GM21515 (cell line): ENCODE measurements around the gene GZMH.
"Not testable (repeated sequence)": the region's sequence is repeated elsewhere in the genome, so short reads cannot be mapped to it uniquely, and the experiment has no call there.

Experiments used
- ATAC-seq: cut with Tn5 transposase; IDR thresholded peaks from one replicate; pipeline ENCODE4 v1.9.1; 2021; ENCODE audit not compliant: unreplicated experiment

GZMH gene

DNA sequence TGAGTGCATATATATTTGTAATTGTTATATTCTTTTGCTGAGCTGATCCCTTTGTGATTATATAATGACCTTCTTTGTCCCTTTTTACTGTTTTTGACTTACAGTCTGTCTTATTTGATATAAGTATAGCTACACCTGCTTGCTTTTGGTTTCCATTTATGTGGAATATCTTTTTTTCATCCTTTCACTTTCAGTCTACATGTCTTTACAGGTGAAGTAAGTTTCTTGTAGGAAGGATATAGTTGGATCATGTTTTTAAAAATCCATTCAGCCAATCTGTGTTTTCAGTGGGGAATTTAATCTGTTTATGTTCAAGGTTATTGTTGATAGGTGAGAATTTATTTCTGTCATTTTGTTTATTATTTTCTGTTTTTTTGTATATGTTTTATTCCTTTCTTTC is 12.1 kb downstream of the GZMH start:
- ATAC-seq, result no peak

DNA sequence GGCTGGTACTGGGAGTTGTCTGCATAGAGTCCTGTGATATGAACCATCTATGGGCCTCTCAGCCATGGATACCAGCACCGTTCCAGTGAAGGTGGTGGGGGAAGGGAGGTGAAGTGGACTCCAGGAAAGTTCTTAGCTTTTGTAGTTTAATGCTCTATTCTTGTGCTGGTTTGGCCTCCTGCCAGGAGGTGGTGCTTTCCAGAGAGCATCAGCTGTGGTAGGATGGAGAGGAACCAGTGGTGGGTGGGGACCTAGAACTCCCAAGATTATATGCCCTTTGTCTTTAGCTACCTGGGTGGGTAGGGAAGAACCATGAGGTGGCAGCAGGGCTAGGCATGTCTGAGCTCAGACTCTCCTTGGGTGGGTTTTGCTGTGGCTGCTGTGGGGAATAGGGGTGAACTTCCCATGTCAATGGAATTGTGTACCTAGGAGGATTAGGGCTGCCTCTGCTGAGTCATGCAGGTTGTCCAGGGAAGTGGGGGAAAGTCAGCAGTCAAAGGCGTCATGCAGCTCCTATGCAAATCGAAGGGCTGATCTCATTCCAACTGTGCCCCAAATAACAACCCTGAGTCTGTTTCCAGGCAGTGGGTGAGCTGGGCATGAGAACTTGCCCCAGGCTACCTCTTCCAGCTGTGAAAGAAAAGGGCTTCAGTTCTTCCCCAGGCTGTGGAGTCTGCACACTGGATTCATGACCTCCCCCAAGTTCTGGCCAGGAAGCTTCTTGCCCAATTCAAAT is 14.2 kb downstream of the GZMH start:
- ATAC-seq, result no peak

DNA sequence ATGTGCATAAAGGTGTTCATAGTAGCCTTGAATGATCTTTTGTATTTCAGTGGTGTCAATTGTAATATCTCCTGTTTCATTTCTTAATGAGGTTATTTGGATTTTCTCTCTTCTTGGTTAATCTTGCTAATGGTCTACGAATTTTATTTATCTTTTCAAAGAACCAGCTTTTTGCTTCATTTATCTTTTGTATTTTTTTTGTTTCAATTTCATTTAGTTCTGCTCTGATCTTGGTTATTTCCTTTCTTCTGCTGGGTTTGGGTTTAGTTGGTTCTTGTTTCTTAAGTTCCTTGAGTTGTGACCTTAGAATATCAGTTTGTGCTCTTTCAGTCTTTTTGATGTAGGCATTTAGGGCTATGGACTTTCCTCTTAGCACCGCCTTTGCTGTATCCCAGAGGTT is 18.5 kb downstream of the GZMH start:
- not testable (repeated sequence) for ATAC-seq

DNA sequence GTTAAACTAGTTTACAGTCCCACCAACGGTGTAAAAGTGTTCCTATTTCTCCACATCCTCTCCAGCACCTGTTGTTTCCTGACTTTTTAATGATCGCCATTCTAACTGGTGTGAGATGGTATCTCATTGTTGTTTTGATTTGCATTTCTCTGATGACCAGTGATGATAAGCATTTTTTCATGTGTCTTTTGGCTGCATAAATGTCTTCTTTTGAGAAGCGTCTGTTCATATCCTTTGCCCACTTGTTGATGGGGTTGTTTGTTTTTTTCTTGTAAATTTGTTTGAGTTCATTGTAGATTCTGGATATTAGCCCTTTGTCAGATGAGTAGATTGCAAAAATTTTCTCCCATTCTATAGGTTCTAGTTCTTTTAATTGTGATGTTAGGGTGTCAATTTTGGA is 25.1 kb downstream of the GZMH start:
- not testable (repeated sequence) for ATAC-seq

DNA sequence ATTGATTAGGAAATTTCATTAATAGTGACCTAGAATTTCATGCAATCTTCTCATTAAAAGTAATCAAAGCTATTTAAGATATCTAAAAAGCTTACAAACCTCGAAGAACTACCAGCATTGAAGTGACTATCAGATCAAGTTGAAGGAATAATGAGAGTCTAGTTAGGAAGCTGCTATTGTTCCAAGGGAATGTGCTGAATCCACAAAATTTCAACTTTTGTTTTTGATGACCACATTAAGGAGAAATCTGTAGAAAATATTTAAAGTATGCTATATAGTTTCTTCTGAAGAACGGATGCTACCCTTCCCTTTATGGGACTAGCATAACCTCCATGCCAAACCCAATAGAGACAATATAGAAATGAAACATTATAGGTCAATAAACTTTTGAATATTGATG is 30.9 kb downstream of the GZMH start:
- no peak for ATAC-seq

DNA sequence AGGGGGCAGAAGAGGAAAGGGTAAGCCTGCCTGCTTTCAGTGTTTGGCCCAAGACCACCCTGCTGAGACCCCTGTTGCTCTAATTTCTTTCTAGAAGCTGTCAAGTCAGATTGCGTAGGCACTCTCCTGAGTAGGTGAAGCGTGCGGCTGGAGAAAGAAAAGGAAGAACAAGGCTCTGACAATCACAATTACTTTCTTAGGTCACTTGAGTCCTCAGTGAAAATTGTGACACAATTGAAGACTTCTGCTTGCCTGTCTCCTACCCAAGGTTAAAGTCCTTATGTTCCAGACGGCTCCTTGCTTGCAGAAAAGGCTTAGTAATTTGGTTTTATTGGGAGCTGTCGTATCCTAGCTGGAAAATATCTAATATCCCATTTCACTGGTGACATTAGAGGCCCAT is 32.7 kb downstream of the GZMH start:
- ATAC-seq, result no peak

DNA sequence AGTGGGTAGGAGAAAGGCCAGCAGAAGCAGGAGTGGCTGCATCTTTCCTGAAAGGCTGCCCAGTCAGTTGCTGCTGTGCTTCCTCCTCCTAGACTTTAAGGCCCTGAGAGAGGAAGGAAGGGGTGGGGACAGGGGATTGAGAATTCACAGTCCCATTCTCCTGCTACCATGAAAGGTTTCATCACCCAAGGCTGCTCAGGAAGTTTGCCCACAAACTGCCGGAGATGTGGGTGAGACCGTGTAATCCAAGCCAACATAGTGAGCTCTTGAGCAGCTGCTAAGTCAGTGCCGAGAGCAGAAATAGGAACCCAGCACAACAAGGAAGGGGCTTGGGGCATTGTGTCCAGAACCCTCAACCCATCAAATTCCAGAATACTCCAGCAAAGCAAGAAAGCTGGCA is 33.3 kb downstream of the GZMH start, which contains the start of gene CTSG:
TSS of gene CTSG (minus strand) at position 69 of the 400 bp plus-strand sequence. CDS start at position 42, 27 bp downstream.
- no peak for ATAC-seq

DNA sequence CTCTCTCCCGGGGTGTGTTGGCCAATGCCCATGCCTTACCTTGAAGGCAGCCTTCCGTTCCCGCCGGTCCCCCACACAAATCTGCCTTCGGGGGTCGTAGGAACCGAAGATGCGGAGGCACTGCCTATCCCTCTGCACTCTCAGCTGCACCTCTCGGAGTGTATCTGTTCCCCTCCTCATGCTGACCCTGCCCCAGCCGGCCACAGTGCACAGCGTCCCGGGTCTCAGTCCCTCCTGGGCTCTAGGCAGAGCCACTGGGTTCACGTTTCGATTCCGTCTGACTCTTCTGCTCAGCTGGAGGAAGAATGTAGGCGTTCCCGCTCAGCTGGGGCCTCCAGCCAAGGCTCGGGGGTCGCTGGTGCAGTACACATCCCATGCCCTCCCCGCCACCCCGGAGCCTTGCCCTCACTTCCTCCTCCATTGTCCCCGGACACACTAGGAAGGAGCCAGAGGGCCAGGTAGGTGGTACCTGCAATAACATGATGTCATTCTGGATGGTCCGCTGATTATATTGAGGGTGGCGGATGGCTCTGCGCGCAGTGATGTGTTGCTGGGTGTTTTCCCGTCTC is 35.2 kb downstream of the GZMH start:
- no peak for ATAC-seq

DNA sequence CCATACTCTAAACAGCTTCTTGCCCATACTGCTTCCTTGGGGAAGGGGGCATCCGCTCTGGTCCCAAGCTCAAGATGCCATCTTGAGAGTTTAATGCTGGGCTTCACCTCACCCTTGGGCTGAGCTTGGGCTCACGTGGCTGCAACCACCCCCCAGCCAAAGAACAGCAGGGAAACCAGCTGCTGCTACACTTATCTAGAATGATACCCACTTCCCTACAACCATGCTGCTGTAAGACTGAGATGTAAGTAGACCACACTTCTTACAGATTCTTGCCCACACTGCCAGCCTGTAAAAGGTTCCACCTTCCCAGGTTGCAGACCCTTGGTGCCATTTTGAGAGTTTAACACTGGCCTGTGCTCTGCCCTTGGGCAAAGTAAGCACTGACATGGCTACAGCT is 43.2 kb downstream of the GZMH start:
- ATAC-seq, result no peak

DNA sequence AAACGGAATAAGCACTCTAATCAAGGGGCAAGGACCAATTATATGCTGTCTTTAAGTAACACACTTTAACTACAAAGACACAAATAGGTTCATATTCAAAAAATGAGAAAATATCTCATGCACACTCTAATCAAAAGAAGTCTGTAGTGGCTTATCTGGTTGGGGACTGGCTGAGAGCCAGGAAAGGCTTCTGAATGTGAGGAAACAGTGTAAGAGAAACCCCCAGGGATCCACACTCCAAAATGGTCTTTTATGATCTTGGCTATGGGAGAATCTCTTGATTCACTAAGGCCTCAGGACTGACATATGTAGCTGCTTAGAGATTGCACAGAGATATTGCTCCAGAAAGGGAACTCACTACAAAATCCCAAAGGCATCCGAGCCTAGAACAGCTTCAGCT is 43.7 kb downstream of the GZMH start:
- no peak for ATAC-seq

DNA sequence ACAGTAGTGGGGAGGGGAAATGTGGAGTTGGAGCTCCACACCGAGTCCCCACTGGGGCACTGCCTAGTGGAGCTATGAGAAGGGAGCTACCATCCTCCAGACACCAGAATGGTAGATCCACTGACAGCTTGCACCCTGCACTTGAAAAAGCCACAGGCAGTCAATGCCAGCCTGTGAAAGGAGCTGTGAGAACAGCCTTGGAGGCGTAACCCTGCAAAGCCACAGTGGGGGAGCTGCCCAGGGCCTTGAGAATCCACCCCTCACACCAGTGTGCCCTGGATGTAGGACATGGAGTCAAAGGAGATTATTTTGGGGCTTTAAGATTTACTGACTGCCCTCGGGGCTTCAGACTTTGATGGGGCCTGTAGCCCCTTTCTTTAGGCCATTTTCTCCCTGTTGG is 46.0 kb downstream of the GZMH start:
- no peak for ATAC-seq

DNA sequence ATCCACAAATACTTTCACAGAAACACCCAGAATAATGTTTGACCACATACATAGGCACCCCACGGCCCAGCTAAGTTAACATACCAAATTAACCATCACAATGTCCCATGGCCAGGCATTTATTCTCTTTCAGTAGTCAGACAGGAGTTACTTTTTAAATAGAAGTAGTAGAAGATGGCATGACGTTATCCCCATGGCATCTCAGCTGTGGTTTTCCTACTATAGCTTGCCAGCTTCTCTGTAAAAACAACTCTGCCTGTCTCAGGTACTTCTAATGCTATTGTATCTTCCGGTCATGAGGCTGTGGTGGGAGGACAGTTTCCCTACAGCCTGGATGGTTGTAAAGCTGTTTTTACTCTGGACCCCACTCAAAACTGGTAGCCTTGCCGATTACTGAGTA is 52.7 kb downstream of the GZMH start:
- no peak for ATAC-seq
